HepG2 (cell line): Measurements from ENCODE around the gene DNLZ.

Experiments used
- ATF4 ChIP-seq, 2 experiments: fragments of 450-650 bp in 1 of 2; sonication (generic) in 1 of 2; formaldehyde crosslinking; IDR thresholded peaks; 2 replicates each; pipeline versions ENCODE4 v1.5.0 to v1.8.0; 2020 to 2022; ENCODE audit warnings: mild to moderate bottlenecking in 1 of 2, missing genetic modification reagents in 1 of 2
- CTCF ChIP-seq: sonication (generic); formaldehyde crosslinking; IDR thresholded peaks from 2 replicates; pipeline ENCODE4 v1.5.0; 2020; ENCODE audit warnings: mild to moderate bottlenecking, missing genetic modification reagents, moderate library complexity
- FOXP4 ChIP-seq: sonication (generic); formaldehyde crosslinking; IDR thresholded peaks from 2 replicates; pipeline ENCODE4 v1.4.0; 2020; ENCODE audit warnings: missing genetic modification reagents
- JUND ChIP-seq: sonication (generic); formaldehyde crosslinking; IDR thresholded peaks from 2 replicates; pipeline ENCODE4 v1.8.0; 2022; ENCODE audit warnings: mild to moderate bottlenecking, missing genetic modification reagents
- KLF9 ChIP-seq: IDR thresholded peaks from 2 replicates; pipeline ENCODE4 v1.6.1; 2016; ENCODE audit warnings: low read depth
- MNT ChIP-seq: fragments of 450-650 bp; IDR thresholded peaks from 2 replicates; pipeline ENCODE4 v1.6.1; 2016
- NFKBIZ ChIP-seq: IDR thresholded peaks from 2 replicates; pipeline ENCODE4 v1.6.1; 2018; ENCODE audit warnings: missing genetic modification reagents, missing compliant biosample characterization
- RFXAP ChIP-seq: sonication (generic); formaldehyde crosslinking; IDR thresholded peaks from 2 replicates; pipeline ENCODE4 v1.4.0; 2020; ENCODE audit warnings: missing genetic modification reagents, borderline replicate concordance
- RNF219 ChIP-seq: sonication (generic); formaldehyde crosslinking; IDR thresholded peaks from 2 replicates; pipeline ENCODE4 v1.5.0; 2020; ENCODE audit warnings: mild to moderate bottlenecking, missing genetic modification reagents
- SMC3 ChIP-seq: IDR thresholded peaks from 2 replicates; pipeline ENCODE4 v1.6.1; 2011; ENCODE audit warnings: low read length, improper control_type of control experiment
- TCF7L2 ChIP-seq: IDR thresholded peaks from 2 replicates; pipeline ENCODE4 v1.6.1; 2011; ENCODE audit warnings: mild to moderate bottlenecking, low read depth, low read length, moderate library complexity
- USF2 ChIP-seq, 2 experiments: sonication (generic) in 1 of 2; formaldehyde crosslinking in 1 of 2; IDR thresholded peaks; 2 replicates each; pipeline versions ENCODE4 v1.5.1 to v1.6.1; 2011 to 2020; ENCODE audit warnings: borderline replicate concordance in 1 of 2, low read depth in 1 of 2, low read length in 1 of 2, mild to moderate bottlenecking in 1 of 2, missing genetic modification reagents in 1 of 2, moderate library complexity in 1 of 2
- ZNF260 ChIP-seq: sonication (generic); formaldehyde crosslinking; IDR thresholded peaks from 2 replicates; pipeline ENCODE4 v1.4.0; 2020; ENCODE audit warnings: missing genetic modification reagents, low read depth, mild to moderate bottlenecking, borderline replicate concordance

- TF ChIP-seq SMC3 (no peak), USF2 (IDR thresholded peaks at IDR 0.05; ENCODE audit: low read depth, low read length) (no peak), USF2 (CRISPR knock-in tag; IDR thresholded peaks at IDR 0.05; ENCODE audit: borderline replicate concordance) (no peak), MNT (no peak), CTCF (CRISPR knock-in tag) (no peak), RFXAP (CRISPR knock-in tag) (no peak), FOXP4 (no peak), RNF219 (CRISPR knock-in tag) (no peak), NFKBIZ (CRISPR knock-in tag) (no peak), TCF7L2 (no peak), JUND (no peak), ATF4 (CRISPR knock-in tag; IDR thresholded peaks at IDR 0.05) (no peak), ZNF260 (CRISPR knock-in tag) (no peak), KLF9 (CRISPR knock-in tag) (no peak)
Observed at GRCh38 chr9:136371533-136371880, 8.0 kb upstream of the DNLZ start.
